ENCODE results near the gene ZNF827.

- no peak for TF ChIP-seq SP1 (IDR thresholded peaks at IDR 0.05; ENCODE audit: low read depth)
- TF ChIP-seq EZH2phosphoT487 (IDR thresholded peaks at IDR 0.05; ENCODE audit: borderline replicate concordance): no peak
- no peak for TF ChIP-seq TCF7L2 (IDR thresholded peaks at IDR 0.05; ENCODE audit: borderline replicate concordance, extremely low read depth, insufficient read depth, insufficient read length)
- no peak for TF ChIP-seq CTCF (IDR thresholded peaks at IDR 0.05 in 2 of 3, conservative IDR thresholded peaks at IDR 0.05 in 1 of 3; ENCODE audit: borderline replicate concordance in 1 of 3, insufficient read depth in 1 of 3, low read depth in 2 of 3, low read length in 2 of 3)
- TF ChIP-seq EZH2 (IDR thresholded peaks at IDR 0.05): no peak
- TF ChIP-seq ELF1 (IDR thresholded peaks at IDR 0.05; ENCODE audit: borderline replicate concordance, low read depth): no peak
- no peak for TF ChIP-seq POLR2A (IDR thresholded peaks at IDR 0.05; ENCODE audit: borderline replicate concordance, extremely low read depth, insufficient read depth, insufficient read length)
- TF ChIP-seq SIN3A (IDR thresholded peaks at IDR 0.05; ENCODE audit: low read depth): no peak
- no peak for TF ChIP-seq POLR2AphosphoS5 (IDR thresholded peaks at IDR 0.05; ENCODE audit: low read depth, low read length)
Measured at GRCh38 chr4:145760176-145760575, 178.4 kb downstream of the ZNF827 start.

Data from HCT116 (cell line).